T-helper 1 cell treated with Interleukin-12 subunit alpha and Interleukin-12 subunit beta and Interleukin-4 antibody, amounts not matched to agents 30 μg/mL and 1 μg/mL, for 36 hours (primary cell): ENCODE data around the gene BTBD10.
A peak's percentile ranks its signal among the peaks of the same experiment; 100 is the strongest.

ENCODE experiments used
- H3K27ac Mint-ChIP-seq: one replicate; pipeline ENCODE4 v1.8.0; 2021; ENCODE audit warnings: mild to moderate bottlenecking, mixed read lengths
- H3K27me3 Mint-ChIP-seq: one replicate; pipeline ENCODE4 v1.8.0; 2021; ENCODE audit warnings: low read depth, mixed read lengths
- H3K36me3 Mint-ChIP-seq: one replicate; pipeline ENCODE4 v1.8.0; 2021; ENCODE audit warnings: low read depth, mixed read lengths
- H3K4me1 Mint-ChIP-seq: one replicate; pipeline ENCODE4 v1.8.0; 2021; ENCODE audit warnings: low read depth, mixed read lengths
- H3K4me3 Mint-ChIP-seq: one replicate; pipeline ENCODE4 v1.8.0; 2021; ENCODE audit warnings: mild to moderate bottlenecking, moderate library complexity, mixed read lengths
- H3K9me3 Mint-ChIP-seq: one replicate; pipeline ENCODE4 v1.8.0; 2021; ENCODE audit warnings: mixed read lengths

BTBD10 gene

GRCh38 chr11:13462901-13463778 is at the start of gene BTBD10:
Gene BTBD10 (minus strand): TSS chr11:13463222. CDS start chr11:13445124, 18,098 bp downstream.
- H3K36me3 Mint-ChIP-seq, result no peaks in the 10 kb centered on the region
- H3K9me3 Mint-ChIP-seq, result no peaks in the 10 kb centered on the region
- H3K4me1 Mint-ChIP-seq, result peaks cover 33% of the 10 kb centered on the region
- peaks cover 4% of the 10 kb centered on the region for H3K27me3 Mint-ChIP-seq
- H3K4me3 Mint-ChIP-seq, result peak within 1 kb of the TSS; percentile 100
- peak within 1 kb of the TSS; percentile 97 for H3K27ac Mint-ChIP-seq

GRCh38 chr11:13503393-13503792 is 40.4 kb upstream of the BTBD10 start:
- no peaks in the 10 kb centered on the region for H3K36me3 Mint-ChIP-seq

GRCh38 chr11:13502492-13502891 is 39.5 kb upstream of the BTBD10 start:
- H3K36me3 Mint-ChIP-seq, result no peaks in the 10 kb centered on the region

More at GRCh38 chr11:13503393-13503792, 40.4 kb upstream of the BTBD10 start:
- no peak overlapping the region for H3K4me3 Mint-ChIP-seq
- no peaks in the 10 kb centered on the region for H3K9me3 Mint-ChIP-seq
- no peaks in the 10 kb centered on the region for H3K4me1 Mint-ChIP-seq
- no peak overlapping the region for H3K27ac Mint-ChIP-seq
- H3K27me3 Mint-ChIP-seq, result peaks cover 4% of the 10 kb centered on the region

GRCh38 chr11:13495929-13496328 is 32.9 kb upstream of the BTBD10 start, which contains the start of gene PTH:
Gene PTH (minus strand): TSS chr11:13495997. CDS start chr11:13492855, 3,142 bp downstream.
- Mint-ChIP-seq H3K27ac (no peak within 1 kb of the TSS), H3K36me3 (no peaks in the 10 kb centered on the region), H3K4me3 (no peak within 1 kb of the TSS), H3K27me3 (peaks cover 9% of the 10 kb centered on the region), H3K9me3 (no peaks in the 10 kb centered on the region), H3K4me1 (no peaks in the 10 kb centered on the region)

More at GRCh38 chr11:13502492-13502891, 39.5 kb upstream of the BTBD10 start:
- H3K4me3 Mint-ChIP-seq, result no peak overlapping the region
- no peak overlapping the region for H3K27ac Mint-ChIP-seq
- no peaks in the 10 kb centered on the region for H3K4me1 Mint-ChIP-seq
- peaks cover 6% of the 10 kb centered on the region for H3K27me3 Mint-ChIP-seq
- H3K9me3 Mint-ChIP-seq, result no peaks in the 10 kb centered on the region

- Mint-ChIP-seq H3K27ac (no peak overlapping the region), H3K4me3 (no peak overlapping the region), H3K27me3 (peaks cover 9% of the 10 kb centered on the region), H3K4me1 (no peaks in the 10 kb centered on the region), H3K36me3 (no peaks in the 10 kb centered on the region), H3K9me3 (no peaks in the 10 kb centered on the region)
Measured at GRCh38 chr11:13494051-13494450, 31.0 kb upstream of the BTBD10 start.

GRCh38 chr11:13487661-13488030 is 24.6 kb upstream of the BTBD10 start:
- peak overlapping the region; percentile 73 for H3K4me3 Mint-ChIP-seq
- H3K4me1 Mint-ChIP-seq, result peaks cover 3% of the 10 kb centered on the region
- no peaks in the 10 kb centered on the region for H3K36me3 Mint-ChIP-seq
- H3K9me3 Mint-ChIP-seq, result peaks cover 3% of the 10 kb centered on the region
- peak overlapping the region; percentile 29 for H3K27ac Mint-ChIP-seq
- peaks cover 7% of the 10 kb centered on the region for H3K27me3 Mint-ChIP-seq

GRCh38 chr11:13486926-13487660 is 24.1 kb upstream of the BTBD10 start:
- Mint-ChIP-seq H3K27me3 (peaks cover 11% of the 10 kb centered on the region), H3K36me3 (no peaks in the 10 kb centered on the region), H3K4me1 (peaks cover 3% of the 10 kb centered on the region), H3K4me3 (peak overlapping the region; percentile 73), H3K9me3 (peaks cover 3% of the 10 kb centered on the region), H3K27ac (no peak overlapping the region)

GRCh38 chr11:13480198-13480597 is 17.2 kb upstream of the BTBD10 start:
- Mint-ChIP-seq H3K27ac (no peak overlapping the region), H3K4me3 (no peak overlapping the region), H3K4me1 (no peaks in the 10 kb centered on the region), H3K36me3 (no peaks in the 10 kb centered on the region), H3K9me3 (no peaks in the 10 kb centered on the region), H3K27me3 (peaks cover 22% of the 10 kb centered on the region)

- no peak overlapping the region for H3K27ac Mint-ChIP-seq
- no peaks in the 10 kb centered on the region for H3K4me1 Mint-ChIP-seq
- no peak overlapping the region for H3K4me3 Mint-ChIP-seq
- peaks cover 22% of the 10 kb centered on the region for H3K27me3 Mint-ChIP-seq
- H3K36me3 Mint-ChIP-seq, result no peaks in the 10 kb centered on the region
- no peaks in the 10 kb centered on the region for H3K9me3 Mint-ChIP-seq
Measured at GRCh38 chr11:13479688-13480087, 16.7 kb upstream of the BTBD10 start.

GRCh38 chr11:13475091-13475490 is 12.1 kb upstream of the BTBD10 start:
- Mint-ChIP-seq H3K27me3 (peaks cover 18% of the 10 kb centered on the region), H3K4me3 (no peak overlapping the region), H3K9me3 (no peaks in the 10 kb centered on the region), H3K36me3 (no peaks in the 10 kb centered on the region), H3K27ac (no peak overlapping the region), H3K4me1 (no peaks in the 10 kb centered on the region)

GRCh38 chr11:13473013-13473722 is 10.1 kb upstream of the BTBD10 start:
- Mint-ChIP-seq H3K27me3 (peaks cover 24% of the 10 kb centered on the region), H3K4me1 (no peaks in the 10 kb centered on the region), H3K27ac (no peak overlapping the region), H3K9me3 (no peaks in the 10 kb centered on the region), H3K36me3 (no peaks in the 10 kb centered on the region), H3K4me3 (no peak overlapping the region)

- no peak overlapping the region for H3K4me3 Mint-ChIP-seq
- H3K27me3 Mint-ChIP-seq, result peaks cover 27% of the 10 kb centered on the region
- no peaks in the 10 kb centered on the region for H3K9me3 Mint-ChIP-seq
- no peaks in the 10 kb centered on the region for H3K36me3 Mint-ChIP-seq
- H3K4me1 Mint-ChIP-seq, result peaks cover 6% of the 10 kb centered on the region
- no peak overlapping the region for H3K27ac Mint-ChIP-seq
Measured at GRCh38 chr11:13468750-13469149, 5.7 kb upstream of the BTBD10 start.

GRCh38 chr11:13465909-13466371 is 2.9 kb upstream of the BTBD10 start:
- H3K9me3 Mint-ChIP-seq, result no peaks in the 10 kb centered on the region
- H3K4me3 Mint-ChIP-seq, result no peak overlapping the region
- H3K27ac Mint-ChIP-seq, result no peak overlapping the region
- no peaks in the 10 kb centered on the region for H3K36me3 Mint-ChIP-seq
- peaks cover 23% of the 10 kb centered on the region for H3K4me1 Mint-ChIP-seq
- peaks cover 17% of the 10 kb centered on the region for H3K27me3 Mint-ChIP-seq

GRCh38 chr11:13463779-13464290 is 813 bp upstream of the BTBD10 start:
- H3K9me3 Mint-ChIP-seq, result no peaks in the 10 kb centered on the region
- H3K4me1 Mint-ChIP-seq, result peaks cover 33% of the 10 kb centered on the region
- H3K4me3 Mint-ChIP-seq, result peak overlapping the region; percentile 100
- H3K27ac Mint-ChIP-seq, result peak overlapping the region; percentile 97
- peaks cover 4% of the 10 kb centered on the region for H3K27me3 Mint-ChIP-seq
- H3K36me3 Mint-ChIP-seq, result no peaks in the 10 kb centered on the region
